Vagina (tissue), 2 donors: ENCODE results near the gene ATXN7L3. TPM values are rescaled to one million over a fixed set of nuclear protein-coding genes. Genes with fewer than 3 reads are reported as not detected.
A peak's percentile ranks its signal among the peaks of the same experiment; 100 is the strongest.

Source experiments
- DNase-seq, 2 donors: peaks; one replicate each; pipeline ENCODE4 v3.0.0-alpha.2; 2017; ENCODE audit errors: extremely low spot score in 2 of 2
- H3K27ac ChIP-seq: fragments of 200-600 bp; sonication (generic); one replicate; pipeline ENCODE4 v1.5.1; 2019
- H3K27me3 ChIP-seq: fragments of 200-600 bp; sonication (generic); one replicate; pipeline ENCODE4 v1.5.1; 2019
- H3K36me3 ChIP-seq, 2 donors: fragments of 200-600 bp; sonication (generic); one replicate each; pipeline ENCODE4 v1.5.1; 2017 to 2019
- H3K4me1 ChIP-seq: fragments of 200-600 bp; sonication (generic); one replicate; pipeline ENCODE4 v1.5.1; 2019
- H3K4me3 ChIP-seq, 2 donors: fragments of 200-600 bp; sonication (generic); 1 replicate in 1 of 2; 2 replicates in 1 of 2; pipeline ENCODE4 v1.5.1; 2016 to 2019
- H3K9me3 ChIP-seq: fragments of 200-600 bp; sonication (generic); one replicate; pipeline ENCODE4 v1.5.1; 2019
- CTCF ChIP-seq, 3 experiments: fragments of 450-650 bp in 2 of 3; fragments of 200-600 bp in 1 of 3; sonication (generic) in 1 of 3; IDR thresholded peaks; one replicate each; pipeline ENCODE4 v1.5.1; 2017 to 2019; ENCODE audit warnings: antibody characterized with exemption in 3 of 3, mild to moderate bottlenecking in 2 of 3, moderate library complexity in 2 of 3
- POLR2A ChIP-seq, 2 donors: fragments of 450-650 bp; IDR thresholded peaks; one replicate each; pipeline ENCODE4 v1.6.1; 2017; ENCODE audit warnings: antibody characterized with exemption in 2 of 2, mild to moderate bottlenecking in 2 of 2, moderate library complexity in 2 of 2
- POLR2AphosphoS5 ChIP-seq, 2 donors: sonication (generic); formaldehyde crosslinking; IDR thresholded peaks; one replicate each; pipeline ENCODE4 v1.9.0; 2017; ENCODE audit warnings: antibody characterized with exemption in 2 of 2, mild to moderate bottlenecking in 2 of 2, low read depth in 1 of 2; ENCODE audit not compliant: insufficient read depth in 1 of 2
- intact Hi-C: fragments of 100-400 bp; cut with DNase I; formaldehyde crosslinking; loops from one replicate; pipeline ENCODE4 v1.15.1; 2023
- total RNA-seq: library from RNA; depleted of rRNA; stranded (reverse); fragments of >200 nt; gene quantifications from one replicate; pipeline ENCODE4 v1.2.3, GENCODE V29; 2016

The ATXN7L3 gene
- total RNA-seq, 1 donor from 2014 or later: 27.3 TPM

- TF ChIP-seq POLR2A (IDR thresholded peaks at IDR 0.05): peak in 1 of 2 donors; percentile 68
- TF ChIP-seq CTCF (IDR thresholded peaks at IDR 0.05): peak in 2 of 3 experiments; percentile 33 to 39
- peak; percentile 46 to 55 for TF ChIP-seq POLR2AphosphoS5 (IDR thresholded peaks at IDR 0.05; ENCODE audit: insufficient read depth in 1 of 2, low read depth in 1 of 2)
- DNase-seq: no peak
Observed at GRCh38 chr17:44218344-44219107, 18.8 kb upstream of the ATXN7L3 start.

DNA sequence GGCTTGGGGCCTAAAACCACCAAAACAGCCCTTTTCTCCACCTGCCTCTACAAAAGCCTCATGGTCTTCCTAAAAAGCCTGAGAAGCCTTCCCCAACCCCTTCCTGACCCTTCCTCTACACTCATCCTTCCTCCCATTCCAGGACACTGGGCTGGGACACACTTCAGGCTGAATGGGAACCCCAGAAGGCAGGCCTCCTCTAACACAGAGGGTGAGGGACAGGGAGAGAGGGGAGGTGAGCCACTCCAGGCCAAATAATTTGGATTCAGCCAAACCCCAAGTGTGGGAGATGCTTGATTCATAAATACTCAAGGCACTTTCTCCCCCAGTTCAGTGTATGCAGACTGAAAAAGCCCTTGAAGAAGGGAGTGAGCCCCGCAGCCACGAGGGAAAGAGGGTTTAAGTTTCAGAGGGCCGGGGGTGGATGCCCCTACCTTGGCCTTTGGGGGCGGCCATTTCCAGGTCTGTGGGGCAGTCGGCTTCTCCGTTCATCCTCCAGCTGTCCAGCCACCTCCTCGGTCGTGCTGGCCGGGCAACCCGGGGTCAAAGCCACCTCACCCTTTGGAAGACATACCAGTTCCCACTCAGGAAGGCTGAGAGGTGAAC, 18.2 kb upstream of the ATXN7L3 start:
- peaks cover 34% of the 10 kb centered on the region for H3K4me1 ChIP-seq
- intact Hi-C loops: no loop called here

More at GRCh38 chr17:44218344-44219107, 18.8 kb upstream of the ATXN7L3 start:
- H3K4me3 ChIP-seq: peak overlapping the region; percentile 76 to 92
- no peaks in the 10 kb centered on the region for H3K27me3 ChIP-seq
- intact Hi-C loops: no loop called here
- H3K27ac ChIP-seq: peak overlapping the region; percentile 100
- peaks cover 0 to 23% of the 10 kb centered on the region in 2 donors for H3K36me3 ChIP-seq
- H3K9me3 ChIP-seq: no peaks in the 10 kb centered on the region
- H3K4me1 ChIP-seq: peaks cover 39% of the 10 kb centered on the region

GRCh38 chr17:44216694-44217093, 17.0 kb upstream of the ATXN7L3 start:
- H3K4me3 ChIP-seq: no peak overlapping the region
- H3K27ac ChIP-seq: no peak overlapping the region
- no peak for DNase-seq
- no peaks in the 10 kb centered on the region for H3K9me3 ChIP-seq
- intact Hi-C loops: no loop called here
- H3K4me1 ChIP-seq: peaks cover 28% of the 10 kb centered on the region
- TF ChIP-seq POLR2A (IDR thresholded peaks at IDR 0.05): no peak
- no peak for TF ChIP-seq CTCF (IDR thresholded peaks at IDR 0.05)
- TF ChIP-seq POLR2AphosphoS5 (IDR thresholded peaks at IDR 0.05; ENCODE audit: insufficient read depth in 1 of 2, low read depth in 1 of 2): no peak
- H3K27me3 ChIP-seq: no peaks in the 10 kb centered on the region
- H3K36me3 ChIP-seq: peaks cover 0 to 27% of the 10 kb centered on the region in 2 donors

More for the DNA sequence above, 18.2 kb upstream of the ATXN7L3 start:
- DNase-seq: no peak
- Histone ChIP-seq H3K27me3 (no peaks in the 10 kb centered on the region), H3K4me3 (peak overlapping the region; percentile 76 to 92), H3K36me3 (peaks cover 0 to 23% of the 10 kb centered on the region in 2 donors), H3K9me3 (no peaks in the 10 kb centered on the region), H3K27ac (peak overlapping the region; percentile 85)
- no peak for TF ChIP-seq CTCF (IDR thresholded peaks at IDR 0.05)
- TF ChIP-seq POLR2AphosphoS5 (IDR thresholded peaks at IDR 0.05; ENCODE audit: insufficient read depth in 1 of 2, low read depth in 1 of 2): no peak
- no peak for TF ChIP-seq POLR2A (IDR thresholded peaks at IDR 0.05)

GRCh38 chr17:44216173-44216572, 16.5 kb upstream of the ATXN7L3 start:
- TF ChIP-seq POLR2AphosphoS5 (IDR thresholded peaks at IDR 0.05; ENCODE audit: insufficient read depth in 1 of 2, low read depth in 1 of 2) (no peak), POLR2A (IDR thresholded peaks at IDR 0.05) (no peak), CTCF (IDR thresholded peaks at IDR 0.05) (no peak)
- intact Hi-C loops: no loop called here
- Histone ChIP-seq H3K4me3 (no peak overlapping the region), H3K4me1 (peaks cover 31% of the 10 kb centered on the region), H3K36me3 (peaks cover 0 to 33% of the 10 kb centered on the region in 2 donors), H3K9me3 (no peaks in the 10 kb centered on the region), H3K27me3 (no peaks in the 10 kb centered on the region), H3K27ac (no peak overlapping the region)
- no peak for DNase-seq
